HG03442 (cell line): ENCODE measurements around the gene RBBP8NL.

Experiments used
- ATAC-seq: cut with Tn5 transposase; IDR thresholded peaks from one replicate; pipeline ENCODE4 v1.9.1; 2021; ENCODE audit warnings: mild to moderate bottlenecking, moderate library complexity; ENCODE audit not compliant: unreplicated experiment

RBBP8NL gene

DNA sequence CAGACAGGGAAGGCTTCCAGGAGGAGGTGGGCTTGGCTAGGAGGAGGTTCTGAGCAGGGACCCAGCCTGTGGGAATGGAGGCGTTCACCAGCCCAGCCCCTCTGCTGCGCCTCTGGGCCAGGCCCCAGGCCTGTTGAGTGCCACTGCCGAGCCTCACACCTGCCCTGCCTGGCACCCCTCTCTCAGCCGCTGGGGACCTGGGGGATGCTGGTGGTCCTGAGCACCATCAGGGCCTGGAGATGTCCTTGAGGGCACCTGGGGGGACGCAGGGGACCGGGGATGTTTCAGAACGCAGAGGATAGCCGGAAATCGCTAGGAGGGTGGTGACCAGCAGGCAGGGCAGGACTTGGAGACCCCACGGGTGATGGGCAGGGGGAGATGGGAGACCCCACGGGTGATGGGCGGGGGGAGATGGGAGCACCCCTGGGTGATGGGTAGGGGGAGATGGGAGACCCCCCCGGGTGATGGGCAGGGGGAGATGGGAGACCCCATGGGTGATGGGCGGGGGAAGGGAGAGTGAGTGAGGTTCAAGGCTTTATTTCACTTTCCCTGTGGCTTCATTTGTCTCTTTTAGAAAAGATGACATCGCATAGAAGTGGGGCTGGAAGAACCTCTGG, 35.7 kb upstream of the RBBP8NL start:
- ATAC-seq = no peak

DNA sequence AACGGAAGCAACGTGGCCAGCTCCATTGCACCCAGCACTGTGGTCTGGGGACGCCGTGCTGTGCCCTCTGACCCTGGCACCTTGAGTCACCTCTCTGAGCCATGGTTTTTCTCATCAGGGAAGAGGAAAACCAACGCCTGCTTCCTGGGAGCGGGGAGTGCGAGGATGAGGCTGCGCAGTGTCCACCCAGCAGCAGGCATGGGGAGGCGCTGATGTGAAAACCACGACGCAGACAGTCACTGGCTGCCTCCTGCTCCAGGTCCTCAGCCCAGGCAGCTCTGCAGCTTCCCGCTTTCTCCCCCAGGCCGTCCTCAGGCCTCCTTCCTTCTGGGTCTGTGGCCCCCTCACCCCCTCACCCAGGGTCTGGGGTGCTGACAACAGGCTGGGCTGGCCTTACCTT, 34.5 kb upstream of the RBBP8NL start:
- ATAC-seq = no peak

DNA sequence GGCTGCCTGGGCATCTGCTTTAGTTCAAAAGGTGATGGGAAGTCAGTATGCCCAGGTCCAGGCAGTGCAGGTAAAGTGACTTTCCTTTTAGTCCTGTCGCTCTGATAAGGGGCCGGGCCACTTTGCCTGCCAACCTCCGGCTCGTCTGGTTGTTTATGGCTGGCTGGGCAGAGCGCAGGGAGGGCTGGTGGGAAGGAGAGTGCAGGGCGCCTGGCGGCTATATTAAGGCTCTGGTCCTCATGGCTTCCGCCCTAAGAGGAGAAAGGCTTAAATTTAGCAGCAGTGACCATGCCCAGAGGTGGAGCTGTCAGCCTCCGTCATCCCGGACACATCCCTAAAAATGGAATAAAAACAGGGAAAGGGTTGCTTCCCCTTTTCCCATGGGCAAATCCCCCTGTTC, 33.8 kb upstream of the RBBP8NL start:
- ATAC-seq = no peak

DNA sequence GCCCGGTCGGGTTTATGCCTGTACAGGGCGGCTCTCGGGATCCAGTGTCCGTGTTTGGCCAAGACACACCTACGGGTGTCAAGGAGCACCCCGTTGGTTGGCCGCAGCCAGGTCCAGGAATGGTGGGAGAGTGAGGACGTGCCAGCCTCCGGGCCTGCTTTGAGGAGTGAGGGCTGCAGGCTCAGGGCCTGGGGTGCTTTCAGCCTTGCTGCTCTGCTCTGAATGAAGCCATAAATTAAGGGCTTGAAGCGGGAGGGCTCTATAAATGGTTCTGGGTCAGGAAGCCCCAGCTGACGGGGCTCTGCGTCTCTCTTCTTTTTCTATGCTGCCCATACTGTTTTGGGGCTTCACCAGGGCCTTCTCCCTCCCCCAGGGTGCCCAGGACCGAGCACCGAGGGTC, 33.3 kb upstream of the RBBP8NL start:
- no peak for ATAC-seq

DNA sequence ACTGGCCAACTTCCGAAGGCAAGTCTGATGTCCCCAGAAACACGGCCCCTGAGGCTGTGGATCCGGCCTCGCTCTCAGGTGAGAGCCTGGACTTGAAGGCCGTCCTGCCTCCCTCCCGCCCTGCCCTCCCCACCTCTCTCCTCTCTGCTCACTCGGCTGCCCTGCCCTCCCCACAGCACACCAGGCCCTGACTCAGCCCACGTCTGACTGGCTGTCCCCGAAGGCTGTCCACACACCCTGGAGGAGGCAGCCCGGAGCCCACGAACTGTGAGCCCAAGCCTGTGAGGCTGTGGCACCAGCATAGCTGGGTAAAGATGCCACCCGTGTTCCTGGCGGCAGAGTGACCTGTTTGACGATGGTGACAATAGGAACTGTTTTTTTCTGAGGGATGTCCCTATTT, 32.1 kb upstream of the RBBP8NL start:
- ATAC-seq = no peak

DNA sequence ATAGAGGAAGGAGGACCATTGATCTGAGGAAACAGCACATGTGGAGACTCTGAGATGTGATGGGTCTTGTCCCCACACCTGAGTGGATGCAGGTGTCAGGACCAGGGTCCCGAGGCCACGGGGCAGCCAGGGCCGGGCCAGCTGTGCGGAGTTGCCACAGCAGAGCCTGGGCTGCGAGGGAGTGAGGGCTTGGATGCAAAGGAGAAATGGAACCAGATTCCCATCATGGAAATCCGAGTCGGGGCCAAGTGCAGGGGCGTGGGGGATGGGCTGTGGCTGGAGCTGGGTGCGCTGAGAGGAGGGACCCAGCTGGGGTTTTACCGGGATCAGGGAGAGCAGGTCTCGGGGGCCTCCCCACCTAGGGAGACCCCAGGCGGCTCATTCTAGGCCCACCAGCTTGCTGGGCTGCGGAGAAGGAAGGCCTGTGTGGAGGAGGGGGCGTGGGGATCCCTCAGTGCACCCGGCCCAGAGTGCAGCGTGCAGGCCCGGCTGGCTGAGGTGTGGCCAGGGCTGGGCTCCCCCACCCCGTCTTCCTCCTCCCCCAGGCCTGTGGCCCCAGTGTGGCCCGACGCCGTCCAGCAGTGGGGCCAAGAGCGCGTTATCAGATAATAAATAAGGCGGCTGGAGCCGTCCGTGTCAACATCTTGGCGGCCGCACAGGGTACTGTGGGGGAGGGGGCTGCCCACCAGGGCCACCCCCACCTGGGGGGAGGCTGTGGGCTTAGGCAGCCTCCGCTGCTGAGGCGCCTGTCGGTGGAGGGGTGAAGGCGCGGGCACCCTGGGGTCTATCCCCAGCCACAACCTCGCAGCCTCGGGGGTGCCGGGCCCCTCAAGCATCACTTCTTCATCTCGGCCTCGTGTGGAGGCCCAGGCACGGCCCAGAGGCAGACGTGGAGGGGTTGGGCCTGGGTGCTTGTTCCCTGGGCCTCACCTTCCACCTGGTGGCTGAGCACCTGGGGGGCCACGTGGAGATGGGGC, 31.2 kb upstream of the RBBP8NL start:
- ATAC-seq = no peak

DNA sequence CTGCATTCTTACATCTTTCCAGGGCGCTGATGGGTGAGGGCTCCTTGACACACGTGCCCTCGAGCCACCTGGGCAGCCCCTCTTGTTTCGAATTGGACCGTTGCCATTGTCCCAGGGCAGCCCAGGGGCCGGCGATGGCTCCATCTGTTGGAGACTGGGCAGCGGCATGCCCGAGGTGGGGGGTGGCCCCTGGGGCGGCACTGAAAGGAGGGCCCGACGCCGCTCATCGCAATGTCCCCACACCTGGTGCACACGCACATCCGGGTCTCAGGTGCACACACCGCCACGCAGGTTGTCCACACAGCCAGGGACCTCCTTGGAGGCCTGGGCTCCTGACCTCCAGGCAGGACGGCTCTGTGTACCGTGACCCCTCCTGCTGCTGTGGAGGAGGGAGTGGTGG, 30.5 kb upstream of the RBBP8NL start:
- no peak for ATAC-seq

DNA sequence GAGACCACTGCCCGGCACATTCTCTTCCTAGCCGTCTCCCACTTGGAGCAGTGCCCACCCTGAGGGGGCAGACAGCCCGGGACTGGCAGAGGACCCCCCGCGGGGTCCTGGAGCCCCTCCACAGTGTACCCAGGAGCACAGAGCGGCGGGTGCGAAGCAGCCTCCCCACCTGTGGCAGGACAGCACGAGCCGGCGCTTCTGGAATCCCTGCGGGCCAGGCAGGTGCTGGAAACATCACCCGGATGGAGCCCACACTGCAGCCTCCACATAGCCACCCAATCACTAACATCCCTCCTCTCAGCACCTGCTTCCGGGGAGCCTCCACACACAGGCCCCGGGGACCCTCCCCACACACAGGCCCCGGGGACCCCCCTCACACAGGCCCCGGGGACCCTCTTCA, 29.8 kb upstream of the RBBP8NL start:
- no peak for ATAC-seq

DNA sequence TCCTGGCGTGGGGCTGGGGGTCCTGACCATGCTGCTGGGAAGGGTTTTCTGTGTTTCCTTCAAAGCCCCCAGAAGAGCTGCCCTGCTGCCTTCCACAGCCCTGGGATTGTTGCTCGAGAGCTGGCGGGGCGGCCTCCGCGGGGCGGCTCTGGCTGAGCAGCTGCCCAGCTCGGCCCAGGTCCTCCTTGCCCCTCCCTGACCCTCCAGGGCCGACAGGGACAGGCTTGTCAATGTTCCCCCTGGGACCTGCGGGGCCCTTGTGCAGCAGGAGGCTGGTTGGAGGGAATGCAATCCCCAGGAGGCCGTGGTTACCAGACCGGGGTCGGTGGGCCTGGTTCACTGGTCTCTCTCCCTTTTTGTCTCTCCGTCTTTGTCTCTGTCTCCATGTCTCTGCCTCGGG, 28.6 kb upstream of the RBBP8NL start:
- no peak for ATAC-seq

DNA sequence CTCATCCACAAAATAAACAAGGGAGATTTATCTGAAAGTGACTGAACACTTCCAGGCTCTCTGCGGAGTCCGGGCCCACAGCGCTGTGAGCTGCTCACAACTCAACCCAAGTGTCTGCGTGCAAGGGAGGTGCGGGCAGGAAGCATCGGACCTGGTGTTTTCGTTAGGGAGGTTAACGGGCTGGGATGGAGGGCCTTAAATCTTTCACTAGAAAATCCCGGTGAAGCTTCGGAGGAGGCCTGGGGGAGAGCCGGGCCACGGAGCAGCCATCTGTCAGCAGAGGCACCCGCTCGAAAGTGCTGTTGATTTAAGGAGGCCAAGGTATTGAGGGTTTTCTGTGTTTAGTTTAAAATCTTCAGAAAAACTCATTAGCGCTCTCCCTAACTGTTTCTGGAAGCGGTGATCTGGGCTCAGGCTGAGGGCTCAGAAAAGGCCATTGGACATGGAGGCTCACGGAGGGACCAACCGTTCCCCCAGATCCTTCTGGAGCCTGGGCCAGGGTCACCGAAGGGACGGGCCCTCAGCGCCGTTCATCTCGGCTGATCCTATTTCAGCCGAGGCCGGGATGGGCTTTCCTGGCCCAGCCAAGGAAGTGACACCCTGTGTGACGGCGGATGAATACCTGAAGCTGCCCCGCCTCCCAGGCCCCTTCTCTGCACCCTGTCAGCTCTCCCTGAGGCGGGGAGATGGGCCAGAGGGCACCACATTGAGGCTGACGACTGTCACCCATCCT, 27.7 kb upstream of the RBBP8NL start:
- ATAC-seq = no peak

DNA sequence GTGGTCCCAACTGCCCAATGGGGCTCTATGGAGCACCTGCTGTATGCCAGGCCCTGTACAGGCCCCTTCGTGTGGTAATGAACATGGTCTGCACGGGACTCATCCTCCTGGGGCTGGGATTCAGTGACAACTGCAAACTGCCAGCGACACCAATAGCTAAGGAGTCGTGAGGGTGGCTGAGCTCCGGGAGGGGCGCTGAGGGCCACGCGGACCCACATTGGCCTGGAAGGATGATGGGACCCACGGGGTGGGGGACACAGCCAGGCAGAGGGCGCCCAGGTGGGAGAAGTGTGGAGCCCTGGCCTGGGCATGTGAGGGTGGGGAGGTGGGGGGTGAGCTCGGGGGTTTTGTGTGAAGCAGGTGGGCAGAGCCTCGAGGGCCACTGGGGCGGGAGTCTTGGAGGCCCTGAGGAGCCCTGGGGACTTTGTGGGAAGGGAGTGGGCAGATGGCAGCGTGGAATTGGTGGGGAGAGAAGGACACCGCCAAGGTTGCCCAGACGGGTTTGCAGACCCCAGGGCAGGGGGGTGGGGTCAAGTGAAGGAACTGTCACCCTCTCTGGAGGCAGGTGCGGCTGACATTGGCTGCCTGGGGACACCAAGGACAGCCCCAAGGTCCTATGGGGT, 26.0 kb upstream of the RBBP8NL start:
- ATAC-seq = no peak

DNA sequence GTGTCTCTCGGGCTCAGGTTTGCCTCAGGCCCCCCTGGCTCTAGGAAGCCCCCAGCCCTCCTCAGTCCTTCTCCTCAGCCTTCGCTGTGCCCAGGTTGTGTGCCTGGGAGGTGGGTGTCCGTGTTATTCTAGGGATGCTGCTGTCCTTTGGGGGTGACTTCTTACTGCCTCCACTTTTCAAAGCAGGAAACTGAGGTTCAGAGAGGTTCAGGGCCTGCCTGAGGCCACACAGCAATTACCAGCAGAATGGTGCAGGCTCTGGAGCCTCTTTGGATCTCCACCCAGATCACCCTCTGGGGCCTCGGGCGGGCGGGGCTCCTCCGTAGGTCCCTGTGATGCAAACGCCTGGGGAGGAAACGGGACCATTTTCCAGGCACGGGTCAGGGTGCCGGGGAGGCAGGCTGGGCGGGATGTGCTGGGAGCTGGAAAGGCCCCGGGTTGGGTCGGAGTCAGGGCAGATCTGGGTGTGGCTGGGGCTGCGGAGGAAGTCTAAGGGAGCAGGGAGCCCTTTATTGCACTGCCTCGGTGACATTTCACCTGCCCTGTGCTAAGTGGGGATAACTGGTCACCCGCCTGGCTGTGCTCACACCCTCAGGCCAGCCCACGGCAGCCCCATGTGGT, 25.2 kb upstream of the RBBP8NL start:
- no peak for ATAC-seq

DNA sequence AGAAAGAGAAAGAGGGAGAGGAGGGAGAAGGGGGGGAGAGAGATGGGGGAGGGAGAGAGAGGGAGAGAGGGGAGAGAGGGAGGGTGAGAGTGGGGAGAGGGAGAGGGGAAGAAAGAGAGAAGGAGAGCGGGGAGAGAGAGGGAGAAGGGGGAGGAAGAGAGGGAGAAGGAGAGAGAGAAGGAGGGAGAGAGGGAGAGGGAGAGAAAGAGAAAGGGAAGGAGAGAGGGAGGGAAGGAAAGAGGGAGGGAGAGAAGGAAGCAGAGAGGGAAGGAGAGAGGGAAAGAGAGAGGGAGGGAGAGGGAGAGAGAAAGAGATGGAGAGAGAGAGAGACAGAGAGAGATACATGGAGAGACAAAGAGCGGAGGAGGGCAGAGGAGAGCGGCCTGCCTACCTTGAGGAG, 24.6 kb upstream of the RBBP8NL start:
- no peak for ATAC-seq

DNA sequence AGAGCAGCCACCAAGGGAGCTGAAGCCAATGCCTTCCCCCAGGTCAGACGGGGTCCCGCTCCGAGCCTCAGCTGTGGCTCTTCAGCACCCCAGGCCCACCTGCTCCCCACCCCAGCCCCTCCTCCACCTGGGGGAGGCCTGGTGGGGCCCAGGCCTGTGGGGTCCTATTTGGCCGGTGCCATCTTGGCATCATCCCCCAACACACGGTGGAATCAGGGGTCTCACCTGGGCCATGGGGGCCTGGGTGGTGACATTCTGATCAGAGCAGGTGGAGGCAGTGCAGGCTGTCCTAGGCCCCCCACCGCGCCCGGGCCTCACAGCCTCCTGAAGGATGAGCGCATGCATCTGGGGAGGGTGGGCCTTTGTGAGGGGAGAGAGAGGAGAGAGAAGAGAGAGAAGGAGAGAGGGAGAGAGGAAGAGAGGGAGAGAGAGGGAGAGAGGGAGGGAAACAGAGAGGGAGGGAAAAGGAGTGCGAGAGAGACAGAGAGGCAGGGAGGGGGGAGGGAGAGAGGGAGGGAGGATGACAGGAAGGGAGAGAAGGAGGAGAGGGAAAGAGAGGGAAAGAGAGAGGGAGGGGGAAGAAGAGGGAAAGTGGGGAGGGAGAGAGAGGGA, 23.9 kb upstream of the RBBP8NL start:
- ATAC-seq = no peak

DNA sequence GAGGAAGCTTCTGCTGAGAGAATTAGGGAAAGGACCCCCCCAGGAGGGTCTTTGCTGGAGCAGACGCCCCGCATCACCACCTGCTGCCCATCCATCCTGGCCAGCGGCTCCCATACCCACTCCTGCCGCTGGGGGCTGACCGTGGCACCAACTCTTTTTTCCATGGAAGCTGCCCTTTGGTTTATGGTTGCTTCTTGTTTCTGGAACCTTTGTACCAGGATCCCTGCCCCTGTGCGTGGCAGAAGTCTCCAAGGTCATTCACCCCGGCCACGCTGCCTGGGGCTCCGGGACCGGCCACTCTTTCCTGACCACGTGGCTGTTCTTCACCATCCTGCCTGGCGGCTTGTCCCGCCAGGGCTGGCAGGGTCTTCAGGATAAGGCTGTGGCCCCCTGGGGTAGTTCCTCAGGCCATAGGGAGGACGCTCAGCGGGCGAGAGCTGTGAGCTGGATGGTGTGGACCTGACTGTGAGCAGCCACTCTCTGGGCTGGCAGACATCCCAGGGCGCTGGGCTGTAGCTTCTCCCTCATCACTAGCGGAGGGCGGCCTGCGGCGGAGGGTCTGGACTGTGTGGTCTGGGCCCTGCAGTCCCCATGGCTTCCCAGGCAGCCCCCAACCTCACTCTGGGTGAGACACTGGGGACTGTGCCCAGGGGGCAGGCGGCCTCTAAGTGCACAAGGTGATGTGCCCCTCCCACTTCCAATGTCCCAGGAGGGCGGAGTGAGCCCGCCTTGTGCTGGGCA, 22.8 kb upstream of the RBBP8NL start:
- no peak for ATAC-seq

DNA sequence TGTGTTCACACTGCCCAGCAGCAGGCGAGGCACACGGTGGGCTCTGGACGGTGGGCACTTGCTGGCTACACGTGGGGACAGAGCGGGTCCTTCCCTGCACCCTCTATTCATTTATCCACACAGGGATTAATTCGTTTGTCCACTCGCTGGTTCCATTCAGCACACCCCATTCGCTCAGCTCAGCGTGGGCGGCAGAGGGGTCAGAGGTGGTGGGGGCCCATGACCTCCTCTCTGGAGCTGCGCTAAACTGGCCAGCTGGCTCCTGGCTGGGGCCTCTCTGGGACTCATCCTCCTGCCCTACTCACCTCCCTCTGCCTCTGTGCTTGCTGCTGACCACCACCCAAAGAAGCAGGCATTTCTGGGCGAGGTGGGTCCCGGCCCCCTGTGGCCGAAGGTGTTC, 21.4 kb upstream of the RBBP8NL start:
- ATAC-seq = no peak

DNA sequence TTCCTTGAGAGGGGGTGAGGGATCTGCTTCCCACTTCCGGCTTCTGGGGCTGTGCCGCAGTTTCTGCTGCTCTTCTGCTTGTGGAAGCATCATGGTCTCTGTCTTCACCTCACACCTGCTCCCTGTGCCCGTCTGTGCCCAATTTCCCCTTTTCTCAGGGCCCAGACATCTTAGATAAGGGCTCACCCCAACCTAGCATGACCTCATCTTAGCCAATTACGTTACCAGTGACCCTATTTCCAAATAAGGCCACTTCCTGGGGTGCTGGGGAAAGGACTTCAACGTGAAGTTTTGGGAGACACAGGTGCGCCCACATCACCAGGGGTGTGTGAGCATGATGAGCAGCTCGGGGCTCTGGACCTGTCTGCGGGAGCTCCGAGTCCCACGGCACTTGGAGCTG, 20.7 kb upstream of the RBBP8NL start:
- ATAC-seq = no peak

DNA sequence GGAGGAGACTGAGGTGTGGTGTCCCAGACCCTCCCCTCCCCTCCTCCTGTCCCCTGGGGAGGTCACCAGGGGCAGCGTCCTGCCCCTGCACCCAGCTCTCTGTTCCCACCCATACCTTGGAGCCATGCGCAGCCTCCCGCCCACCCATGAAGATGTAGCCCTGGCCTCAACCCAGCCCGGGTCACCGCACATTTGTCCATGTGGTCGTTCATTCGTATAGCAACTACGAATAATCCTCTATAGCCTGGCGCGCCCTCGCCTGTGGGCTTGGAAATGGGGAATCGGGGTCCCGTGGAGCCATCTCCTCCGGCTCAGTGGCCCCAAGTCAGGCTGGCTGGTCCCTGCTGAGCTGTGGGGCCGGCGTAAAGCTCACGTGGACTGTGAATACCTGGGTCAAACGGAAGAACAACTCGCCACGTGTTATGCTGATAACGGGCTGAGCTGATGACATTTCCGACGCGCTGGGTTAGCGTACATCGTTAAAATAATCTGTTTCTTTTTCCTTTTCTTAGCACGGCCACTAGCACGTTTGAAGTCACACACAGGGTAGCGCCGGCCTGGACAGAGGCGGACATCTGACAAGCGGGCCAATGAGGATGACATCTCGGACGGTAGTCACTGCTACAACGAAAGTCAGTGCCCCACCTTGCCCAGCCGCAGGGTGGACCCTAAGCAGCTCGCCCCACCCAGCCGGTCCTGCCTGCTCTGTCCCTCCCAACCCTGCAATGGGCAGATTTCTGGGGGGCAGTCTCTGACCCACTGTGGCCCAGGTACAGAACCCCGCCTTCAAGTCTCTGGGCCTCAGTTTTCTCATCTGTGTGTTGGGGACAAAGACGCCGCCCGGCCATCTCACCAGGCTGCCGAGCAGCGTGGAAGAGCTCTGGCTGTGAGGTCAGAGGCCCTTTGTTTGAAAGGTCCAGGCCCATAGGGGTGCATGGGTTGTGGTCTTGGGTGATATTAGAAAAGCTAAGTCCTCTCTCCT, 19.8 kb upstream of the RBBP8NL start:
- ATAC-seq = no peak

DNA sequence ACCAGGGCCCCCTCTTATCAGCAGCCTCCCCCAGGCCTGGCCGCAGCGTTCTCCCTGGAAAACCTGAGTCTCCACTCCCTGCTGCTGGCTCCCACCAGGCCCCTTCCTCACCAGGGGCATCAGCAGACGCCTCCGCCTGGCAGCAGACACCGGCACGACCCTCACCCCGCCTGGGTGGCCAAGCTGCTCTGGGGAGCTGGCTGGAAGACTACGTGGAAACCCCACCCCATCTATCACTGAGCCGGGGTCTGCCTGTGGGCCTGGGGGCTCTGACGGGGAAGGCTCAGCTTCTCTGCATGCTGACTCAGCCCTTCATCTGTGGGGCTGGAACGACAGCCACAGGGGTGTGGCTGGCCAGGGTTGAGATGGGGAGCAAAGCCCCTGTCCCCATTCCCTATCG, 19.1 kb upstream of the RBBP8NL start:
- no peak for ATAC-seq
